Measurements from ENCODE around the gene SAP30L. TPM values are rescaled to one million over a fixed set of nuclear protein-coding genes. Genes with fewer than 3 reads are reported as not detected.

Gene SAP30L
- total and polyA plus RNA-seq, 2 experiments from 2014 or later = 21.4 to 29.3 TPM

- TF ChIP-seq, protein P1, sequence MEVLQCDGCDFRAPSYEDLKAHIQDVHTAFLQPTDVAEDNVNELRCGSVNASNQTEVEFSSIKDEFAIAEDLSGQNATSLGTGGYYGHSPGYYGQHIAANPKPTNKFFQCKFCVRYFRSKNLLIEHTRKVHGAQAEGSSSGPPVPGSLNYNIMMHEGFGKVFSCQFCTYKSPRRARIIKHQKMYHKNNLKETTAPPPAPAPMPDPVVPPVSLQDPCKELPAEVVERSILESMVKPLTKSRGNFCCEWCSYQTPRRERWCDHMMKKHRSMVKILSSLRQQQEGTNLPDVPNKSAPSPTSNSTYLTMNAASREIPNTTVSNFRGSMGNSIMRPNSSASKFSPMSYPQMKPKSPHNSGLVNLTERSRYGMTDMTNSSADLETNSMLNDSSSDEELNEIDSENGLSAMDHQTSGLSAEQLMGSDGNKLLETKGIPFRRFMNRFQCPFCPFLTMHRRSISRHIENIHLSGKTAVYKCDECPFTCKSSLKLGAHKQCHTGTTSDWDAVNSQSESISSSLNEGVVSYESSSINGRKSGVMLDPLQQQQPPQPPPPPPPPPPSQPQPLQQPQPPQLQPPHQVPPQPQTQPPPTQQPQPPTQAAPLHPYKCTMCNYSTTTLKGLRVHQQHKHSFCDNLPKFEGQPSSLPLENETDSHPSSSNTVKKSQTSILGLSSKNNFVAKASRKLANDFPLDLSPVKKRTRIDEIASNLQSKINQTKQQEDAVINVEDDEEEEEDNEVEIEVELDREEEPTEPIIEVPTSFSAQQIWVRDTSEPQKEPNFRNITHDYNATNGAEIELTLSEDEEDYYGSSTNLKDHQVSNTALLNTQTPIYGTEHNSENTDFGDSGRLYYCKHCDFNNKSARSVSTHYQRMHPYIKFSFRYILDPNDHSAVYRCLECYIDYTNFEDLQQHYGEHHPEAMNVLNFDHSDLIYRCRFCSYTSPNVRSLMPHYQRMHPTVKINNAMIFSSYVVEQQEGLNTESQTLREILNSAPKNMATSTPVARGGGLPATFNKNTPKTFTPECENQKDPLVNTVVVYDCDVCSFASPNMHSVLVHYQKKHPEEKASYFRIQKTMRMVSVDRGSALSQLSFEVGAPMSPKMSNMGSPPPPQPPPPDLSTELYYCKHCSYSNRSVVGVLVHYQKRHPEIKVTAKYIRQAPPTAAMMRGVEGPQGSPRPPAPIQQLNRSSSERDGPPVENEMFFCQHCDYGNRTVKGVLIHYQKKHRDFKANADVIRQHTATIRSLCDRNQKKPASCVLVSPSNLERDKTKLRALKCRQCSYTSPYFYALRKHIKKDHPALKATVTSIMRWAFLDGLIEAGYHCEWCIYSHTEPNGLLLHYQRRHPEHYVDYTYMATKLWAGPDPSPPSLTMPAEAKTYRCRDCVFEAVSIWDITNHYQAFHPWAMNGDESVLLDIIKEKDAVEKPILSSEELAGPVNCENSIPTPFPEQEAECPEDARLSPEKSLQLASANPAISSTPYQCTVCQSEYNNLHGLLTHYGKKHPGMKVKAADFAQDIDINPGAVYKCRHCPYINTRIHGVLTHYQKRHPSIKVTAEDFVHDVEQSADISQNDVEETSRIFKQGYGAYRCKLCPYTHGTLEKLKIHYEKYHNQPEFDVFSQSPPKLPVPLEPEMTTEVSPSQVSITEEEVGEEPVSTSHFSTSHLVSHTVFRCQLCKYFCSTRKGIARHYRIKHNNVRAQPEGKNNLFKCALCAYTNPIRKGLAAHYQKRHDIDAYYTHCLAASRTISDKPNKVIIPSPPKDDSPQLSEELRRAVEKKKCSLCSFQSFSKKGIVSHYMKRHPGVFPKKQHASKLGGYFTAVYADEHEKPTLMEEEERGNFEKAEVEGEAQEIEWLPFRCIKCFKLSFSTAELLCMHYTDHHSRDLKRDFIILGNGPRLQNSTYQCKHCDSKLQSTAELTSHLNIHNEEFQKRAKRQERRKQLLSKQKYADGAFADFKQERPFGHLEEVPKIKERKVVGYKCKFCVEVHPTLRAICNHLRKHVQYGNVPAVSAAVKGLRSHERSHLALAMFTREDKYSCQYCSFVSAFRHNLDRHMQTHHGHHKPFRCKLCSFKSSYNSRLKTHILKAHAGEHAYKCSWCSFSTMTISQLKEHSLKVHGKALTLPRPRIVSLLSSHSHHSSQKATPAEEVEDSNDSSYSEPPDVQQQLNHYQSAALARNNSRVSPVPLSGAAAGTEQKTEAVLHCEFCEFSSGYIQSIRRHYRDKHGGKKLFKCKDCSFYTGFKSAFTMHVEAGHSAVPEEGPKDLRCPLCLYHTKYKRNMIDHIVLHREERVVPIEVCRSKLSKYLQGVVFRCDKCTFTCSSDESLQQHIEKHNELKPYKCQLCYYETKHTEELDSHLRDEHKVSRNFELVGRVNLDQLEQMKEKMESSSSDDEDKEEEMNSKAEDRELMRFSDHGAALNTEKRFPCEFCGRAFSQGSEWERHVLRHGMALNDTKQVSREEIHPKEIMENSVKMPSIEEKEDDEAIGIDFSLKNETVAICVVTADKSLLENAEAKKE (CRISPR knock-in tag; IDR thresholded peaks at IDR 0.05) = no peak
- TF ChIP-seq ETS1 (IDR thresholded peaks at IDR 0.05) (no peak), EZH2phosphoT487 (IDR thresholded peaks at IDR 0.05; ENCODE audit: unreplicated experiment) (no peak), ZNF331 (CRISPR knock-in tag; IDR thresholded peaks at IDR 0.05; ENCODE audit: low read depth) (no peak), EZH2 (IDR thresholded peaks at IDR 0.05; ENCODE audit: low read depth, unreplicated experiment) (no peak), CREB1 (CRISPR knock-in tag; IDR thresholded peaks at IDR 0.05; ENCODE audit: low read depth) (no peak), STAT1 (IDR thresholded peaks at IDR 0.05; ENCODE audit: unreplicated experiment) (no peak), ZNF114 (CRISPR knock-in tag; IDR thresholded peaks at IDR 0.05) (no peak), JUNB (IDR thresholded peaks at IDR 0.05; ENCODE audit: unreplicated experiment) (no peak)
Observed at GRCh38 chr5:154412316-154412715, 33.5 kb upstream of the SAP30L start (continued).

DNA sequence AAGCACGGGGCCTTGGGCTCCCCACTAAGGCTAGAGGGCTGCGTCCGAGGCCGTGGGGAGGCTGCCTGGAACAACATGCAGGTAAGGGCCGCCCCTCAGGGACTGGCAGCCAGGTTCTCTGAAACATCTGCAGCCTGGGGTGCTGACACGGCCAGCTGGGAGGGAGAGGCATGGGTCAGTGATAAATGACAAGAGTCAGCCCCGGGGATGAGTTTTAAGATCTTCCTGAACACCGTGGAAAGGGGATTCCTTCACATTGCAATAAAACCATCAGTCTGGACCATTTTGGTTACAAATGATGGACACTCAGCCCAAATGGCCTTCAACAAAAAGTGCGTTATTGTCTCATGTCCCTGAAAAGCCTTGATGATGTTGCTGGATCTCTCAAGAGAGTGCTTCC, 32.9 kb upstream of the SAP30L start:
- H3K4me1 Mint-ChIP-seq = peaks cover 5% of the 10 kb centered on the region

More for the DNA sequence above, 32.9 kb upstream of the SAP30L start:
- no peak overlapping the region for H3K4me3 ChIP-seq
- Mint-ChIP-seq H3K9me3 (no peaks in the 10 kb centered on the region), H3K36me3 (ENCODE audit: low read depth) (no peaks in the 10 kb centered on the region), H3K27me3 (ENCODE audit: insufficient read depth, low read depth, poor library complexity) (peaks cover 1% of the 10 kb centered on the region), H3K4me3 (no peak overlapping the region), H3K27ac (no peak overlapping the region)
- H2AFZ ChIP-seq = no peak overlapping the region
- no peaks in the 10 kb centered on the region for H3K79me2 ChIP-seq (replicated peaks; ENCODE audit: insufficient read depth)
- no peaks in the 10 kb centered on the region for H3K9me2 ChIP-seq (ENCODE audit: insufficient read depth)
- no peaks in the 10 kb centered on the region for H4K20me1 ChIP-seq (replicated peaks; ENCODE audit: insufficient read depth)
- H3K4me1 ChIP-seq (ENCODE audit: insufficient read depth) = no peaks in the 10 kb centered on the region
- H3K27me3 ChIP-seq (ENCODE audit: insufficient read depth) = no peaks in the 10 kb centered on the region
- no peak for DNase-seq (ENCODE audit: low spot score)
- no peaks in the 10 kb centered on the region for H3F3A ChIP-seq (replicated peaks; ENCODE audit: low read depth)
- no peak overlapping the region for H3K27ac ChIP-seq (ENCODE audit: low read depth)
- no peak for ATAC-seq
- no peak overlapping the region for H3K4me2 ChIP-seq
- no peak for TF ChIP-seq ETS1 (IDR thresholded peaks at IDR 0.05)
- TF ChIP-seq ZNF114 (CRISPR knock-in tag; IDR thresholded peaks at IDR 0.05) = no peak
- TF ChIP-seq CTCF (conservative IDR thresholded peaks at IDR 0.05; ENCODE audit: low read depth in 2 of 2) = no peak
- no peak for TF ChIP-seq EZH2phosphoT487 (IDR thresholded peaks at IDR 0.05; ENCODE audit: unreplicated experiment)
- no peak for TF ChIP-seq ZNF331 (CRISPR knock-in tag; IDR thresholded peaks at IDR 0.05; ENCODE audit: low read depth)
- TF ChIP-seq, protein P2, sequence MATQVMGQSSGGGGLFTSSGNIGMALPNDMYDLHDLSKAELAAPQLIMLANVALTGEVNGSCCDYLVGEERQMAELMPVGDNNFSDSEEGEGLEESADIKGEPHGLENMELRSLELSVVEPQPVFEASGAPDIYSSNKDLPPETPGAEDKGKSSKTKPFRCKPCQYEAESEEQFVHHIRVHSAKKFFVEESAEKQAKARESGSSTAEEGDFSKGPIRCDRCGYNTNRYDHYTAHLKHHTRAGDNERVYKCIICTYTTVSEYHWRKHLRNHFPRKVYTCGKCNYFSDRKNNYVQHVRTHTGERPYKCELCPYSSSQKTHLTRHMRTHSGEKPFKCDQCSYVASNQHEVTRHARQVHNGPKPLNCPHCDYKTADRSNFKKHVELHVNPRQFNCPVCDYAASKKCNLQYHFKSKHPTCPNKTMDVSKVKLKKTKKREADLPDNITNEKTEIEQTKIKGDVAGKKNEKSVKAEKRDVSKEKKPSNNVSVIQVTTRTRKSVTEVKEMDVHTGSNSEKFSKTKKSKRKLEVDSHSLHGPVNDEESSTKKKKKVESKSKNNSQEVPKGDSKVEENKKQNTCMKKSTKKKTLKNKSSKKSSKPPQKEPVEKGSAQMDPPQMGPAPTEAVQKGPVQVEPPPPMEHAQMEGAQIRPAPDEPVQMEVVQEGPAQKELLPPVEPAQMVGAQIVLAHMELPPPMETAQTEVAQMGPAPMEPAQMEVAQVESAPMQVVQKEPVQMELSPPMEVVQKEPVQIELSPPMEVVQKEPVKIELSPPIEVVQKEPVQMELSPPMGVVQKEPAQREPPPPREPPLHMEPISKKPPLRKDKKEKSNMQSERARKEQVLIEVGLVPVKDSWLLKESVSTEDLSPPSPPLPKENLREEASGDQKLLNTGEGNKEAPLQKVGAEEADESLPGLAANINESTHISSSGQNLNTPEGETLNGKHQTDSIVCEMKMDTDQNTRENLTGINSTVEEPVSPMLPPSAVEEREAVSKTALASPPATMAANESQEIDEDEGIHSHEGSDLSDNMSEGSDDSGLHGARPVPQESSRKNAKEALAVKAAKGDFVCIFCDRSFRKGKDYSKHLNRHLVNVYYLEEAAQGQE (IDR thresholded peaks at IDR 0.05; ENCODE audit: unreplicated experiment) = no peak
- TF ChIP-seq JUNB (IDR thresholded peaks at IDR 0.05; ENCODE audit: unreplicated experiment) = no peak
- TF ChIP-seq EZH2 (IDR thresholded peaks at IDR 0.05; ENCODE audit: low read depth, unreplicated experiment) = no peak
- no peaks in the 10 kb centered on the region for H3K36me3 ChIP-seq (ENCODE audit: insufficient read depth)
